HepG2 (cell line): ENCODE measurements around the gene ICAM5. TPM values are rescaled to one million over a fixed set of nuclear protein-coding genes. Genes with fewer than 3 reads are reported as not detected.

Experiments
- ATAC-seq: fragments of 200-7000 bp; cut with Tn5 transposase; 3 replicates; pipeline ENCODE4 v1.9.1; 2020; ENCODE audit warnings: mild to moderate bottlenecking, moderate library complexity
- BruUV-seq: library from RNA; stranded (reverse); fragments of 400-500 nt; replicated peaks from 2 replicates; lab custom pipeline; 2021; lab: Mats Ljungman, UMichigan
- CTCF ChIA-PET: fragments of 300-600 bp; formaldehyde crosslinking; extraction: SDS; loops from one replicate; lab custom pipeline; 2021; ENCODE audit warnings: low total read pairs, inconsistent platforms, low intra/inter-chr PET ratio; lab: Yijun Ruan, JAX
- POLR2A ChIA-PET: fragments of 350-600 bp; sonication (Branson Sonifier 250); formaldehyde crosslinking; loops from one replicate; lab custom pipeline; 2020; ENCODE audit warnings: antibody characterized with exemption, inconsistent platforms; lab: Yijun Ruan, JAX
- DNase-seq: peaks from one replicate; pipeline ENCODE4 v3.0.0-alpha.2; 2015; ENCODE audit warnings: low spot score
- FAIRE-seq: peaks from 3 replicates; lab custom pipeline; 2011; peaks lifted over from hg19 to GRCh38; lab: Jason Lieb, UNC
- H2AFZ ChIP-seq: one replicate; pipeline ENCODE4 v1.6.1; 2011; ENCODE audit warnings: low read length, inconsistent platforms
- H3K27ac ChIP-seq: fragments of 300-600 bp; 3 replicates; pipeline ENCODE4 v1.8.0; 2011; ENCODE audit warnings: mixed run types, mild to moderate bottlenecking, mixed read lengths, low read length, inconsistent platforms; ENCODE audit not compliant: insufficient read depth; ENCODE audit errors: extremely low read length
- H3K27me3 ChIP-seq, 2 experiments: fragments of 200-600 bp in 1 of 2; 2 replicates in 1 of 2; 3 replicates in 1 of 2; pipeline versions ENCODE4 v1.6.0 to v1.8.0; 2011; ENCODE audit warnings: low read length in 2 of 2, mild to moderate bottlenecking in 2 of 2, moderate library complexity in 2 of 2, inconsistent platforms in 1 of 2; ENCODE audit not compliant: insufficient read depth in 2 of 2, control insufficient read depth in 1 of 2
- H3K36me3 ChIP-seq, 2 experiments: fragments of 200-600 bp in 1 of 2; replicated peaks in 1 of 2; 2 replicates in 1 of 2; 3 replicates in 1 of 2; pipeline versions ENCODE4 v1.5.1 to v1.8.0; 2011; ENCODE audit warnings: low read length in 2 of 2, inconsistent platforms in 1 of 2; ENCODE audit not compliant: insufficient read depth in 2 of 2, control insufficient read depth in 1 of 2
- H3K4me1 ChIP-seq: 2 replicates; pipeline ENCODE4 v1.5.1; 2012; ENCODE audit warnings: low read length, inconsistent platforms; ENCODE audit not compliant: insufficient read depth
- H3K4me2 ChIP-seq: 2 replicates; pipeline ENCODE4 v1.6.0; 2011; ENCODE audit warnings: low read depth, low read length, inconsistent platforms
- H3K4me3 ChIP-seq, 3 experiments: fragments of 200-600 bp in 1 of 3; sonication (generic), shearing (Covaris generic) in 1 of 3; replicated peaks in 1 of 3; 2 replicates each; pipeline ENCODE4 v1.5.1; 2011 to 2016; ENCODE audit warnings: low read length in 3 of 3, inconsistent platforms in 2 of 3, low read depth in 2 of 3, mild to moderate bottlenecking in 2 of 3, control low read depth in 1 of 3, mixed read lengths in 1 of 3; ENCODE audit not compliant: insufficient read depth in 1 of 3
- H3K79me2 ChIP-seq: one replicate; pipeline ENCODE4 v1.6.1; 2011; ENCODE audit warnings: low read length, inconsistent platforms; ENCODE audit not compliant: insufficient read depth
- H3K9ac ChIP-seq: 2 replicates; pipeline ENCODE4 v1.6.0; 2011; ENCODE audit warnings: mild to moderate bottlenecking, low read depth, low read length, inconsistent platforms; ENCODE audit not compliant: insufficient read depth
- H3K9me3 ChIP-seq: 2 replicates; pipeline ENCODE4 v1.5.1; 2012; ENCODE audit warnings: mild to moderate bottlenecking, low read length
- H4K20me1 ChIP-seq: 2 replicates; pipeline ENCODE4 v1.6.0; 2011; ENCODE audit warnings: inconsistent platforms, mild to moderate bottlenecking, low read length, moderate library complexity; ENCODE audit not compliant: insufficient read depth
- BRD4 ChIP-seq: sonication (generic); formaldehyde crosslinking; IDR thresholded peaks from 2 replicates; pipeline ENCODE4 v1.4.0; 2020; ENCODE audit warnings: missing genetic modification reagents
- CSRNP1 ChIP-seq: sonication (generic); formaldehyde crosslinking; IDR thresholded peaks from 2 replicates; pipeline ENCODE4 v1.8.1; 2023; ENCODE audit warnings: mild to moderate bottlenecking, missing genetic modification reagents
- HNRNPUL1 ChIP-seq: fragments of 200-400 bp; formaldehyde crosslinking; IDR thresholded peaks from 2 replicates; pipeline ENCODE4 v1.6.1; 2017; ENCODE audit warnings: low read depth, mild to moderate bottlenecking, low read length, moderate library complexity
- NFIC ChIP-seq: IDR thresholded peaks from 2 replicates; pipeline ENCODE4 v1.6.1; 2012; ENCODE audit warnings: mild to moderate bottlenecking, low read length, inconsistent platforms
- SMAD1 ChIP-seq: sonication (generic); formaldehyde crosslinking; IDR thresholded peaks from 2 replicates; pipeline ENCODE4 v1.4.0; 2020; ENCODE audit warnings: missing genetic modification reagents, low read depth, mild to moderate bottlenecking, borderline replicate concordance
- SUZ12 ChIP-seq: fragments of 150-350 bp; IDR thresholded peaks from 2 replicates; pipeline ENCODE4 v1.6.1; 2014; ENCODE audit warnings: low read depth, low read length
- ZBTB3 ChIP-seq: sonication (generic); formaldehyde crosslinking; IDR thresholded peaks from 2 replicates; pipeline ENCODE4 v1.4.0; 2020; ENCODE audit warnings: low read depth, mild to moderate bottlenecking, moderate library complexity, missing genetic modification reagents, borderline replicate concordance
- ZBTB7B ChIP-seq: sonication (generic); formaldehyde crosslinking; IDR thresholded peaks from 2 replicates; pipeline ENCODE4 v1.4.0; 2020; ENCODE audit warnings: missing genetic modification reagents
- ZNF121 ChIP-seq: sonication (generic); formaldehyde crosslinking; IDR thresholded peaks from 2 replicates; pipeline ENCODE4 v1.5.0; 2020; ENCODE audit warnings: mild to moderate bottlenecking, missing genetic modification reagents
- ZNF136 ChIP-seq: sonication (generic); formaldehyde crosslinking; IDR thresholded peaks from 2 replicates; pipeline ENCODE4 v1.8.1; 2022; ENCODE audit warnings: low read depth, mild to moderate bottlenecking, moderate library complexity, missing genetic modification reagents
- ZNF234 ChIP-seq: sonication (generic); formaldehyde crosslinking; conservative IDR thresholded peaks from 2 replicates; pipeline ENCODE4 v1.5.1; 2020; ENCODE audit warnings: mild to moderate bottlenecking, missing genetic modification reagents
- WGBS: methylation state at CpG from one replicate; pipeline ENCODE4 v1.1.6; 2017; ENCODE audit warnings: low lambda C conversion rate; 5-methylcytosine and 5-hydroxymethylcytosine counted together
- in situ Hi-C: cut with HindIII; loops from 2 replicates; pipeline ENCODE4 v1.10.0; 2017; ENCODE audit warnings: low pct_unique_long_range_greater_than_20kb; ENCODE audit not compliant: extremely low pct_ligation_motif_present
- intact Hi-C: fragments of 100-400 bp; cut with micrococcal nuclease; formaldehyde crosslinking; loops from one replicate; pipeline ENCODE4 v1.10.0; 2022; ENCODE audit not compliant: unreplicated experiment
- polyA plus RNA-seq, 8 experiments: library from polyadenylated mRNA; depleted of rRNA in 3 of 8; stranded (reverse) in 7 of 8; unstranded in 1 of 8; fragments of >200 nt; fragmentation: Illumina TruSeq in 4 of 8; extraction: Trizol in 4 of 8; gene quantifications; 2 replicates each; pipeline versions ENCODE4 v1.2.1 to v1.2.3, GENCODE V29; 2011 to 2016; ENCODE audit warnings: low read depth in 4 of 8, missing spikeins in 1 of 8, mixed read lengths in 1 of 8; ENCODE audit not compliant: insufficient read depth in 1 of 8
- total RNA-seq, 5 experiments: library from RNA; depleted of rRNA; stranded (reverse); fragments of >200 nt; fragmentation: Illumina TruSeq; extraction: Trizol; gene quantifications; 2 replicates each; pipeline ENCODE4 v1.2.3, GENCODE V29; 2016; ENCODE audit warnings: low read depth in 1 of 5

ICAM5 gene
- total and polyA plus RNA-seq, 2 of the 13 experiments (the other 11 are each of a cell fraction or from before 2014, with no cell fraction given): 0.46 to 1.6 TPM

- no peak for FAIRE-seq
- CTCF ChIA-PET: no interaction called here
Measured at GRCh38 chr19:10329555-10329954, 39.8 kb downstream of the ICAM5 start.

More at GRCh38 chr19:10329555-10329954, 39.8 kb downstream of the ICAM5 start:
- ATAC-seq: no peak
- Histone ChIP-seq H3K9me3 (no peaks in the 10 kb centered on the region), H2AFZ (no peak overlapping the region), H3K4me1 (peaks cover 11% of the 10 kb centered on the region), H3K27me3 (no peaks in the 10 kb centered on the region; a peak in 1 of 5 replicates), H3K36me3 (peaks cover 29 to 56% of the 10 kb centered on the region in 2 experiments), H3K4me2 (no peak overlapping the region), H3K4me3 (no peak overlapping the region), H3K9ac (no peak overlapping the region), H3K27ac (no peak overlapping the region), H4K20me1 (peaks cover 17% of the 10 kb centered on the region; the same call in 1 of the 2 replicates), H3K79me2 (peaks cover 37% of the 10 kb centered on the region)
- TF ChIP-seq CSRNP1 (CRISPR knock-in tag): no peak
- no peak for TF ChIP-seq BRD4
- TF ChIP-seq SMAD1 (CRISPR knock-in tag): no peak
- no peak for TF ChIP-seq ZNF136 (CRISPR knock-in tag)
- no peak for TF ChIP-seq SUZ12
- TF ChIP-seq HNRNPUL1: no peak
- no peak for TF ChIP-seq ZNF234 (CRISPR knock-in tag)
- TF ChIP-seq ZBTB7B (CRISPR knock-in tag): no peak
- TF ChIP-seq NFIC: no peak
- no peak for TF ChIP-seq ZNF121
- no peak for TF ChIP-seq ZBTB3 (CRISPR knock-in tag)
- POLR2A ChIA-PET: interaction anchor here (1.7 kb wide), 1 partner anchor 59 kb away, joined by 4 read pairs; the partner anchor contains the start of gene ICAM1
- BruUV-seq: no TSS peak
- 96% methylated on average over 13 of the region's 13 CpGs for WGBS
- in situ Hi-C loops (no loop called here), intact Hi-C loops (no loop called here)
- no peak for DNase-seq
